GM18873 (cell line): ENCODE results near the gene CRISP3.

Source experiments
- ATAC-seq: cut with Tn5 transposase; IDR thresholded peaks from one replicate; pipeline ENCODE4 v1.9.1; 2021; ENCODE audit warnings: mild to moderate bottlenecking, moderate library complexity, moderate number of reproducible peaks; ENCODE audit not compliant: unreplicated experiment, low FRiP score

Gene CRISP3

DNA sequence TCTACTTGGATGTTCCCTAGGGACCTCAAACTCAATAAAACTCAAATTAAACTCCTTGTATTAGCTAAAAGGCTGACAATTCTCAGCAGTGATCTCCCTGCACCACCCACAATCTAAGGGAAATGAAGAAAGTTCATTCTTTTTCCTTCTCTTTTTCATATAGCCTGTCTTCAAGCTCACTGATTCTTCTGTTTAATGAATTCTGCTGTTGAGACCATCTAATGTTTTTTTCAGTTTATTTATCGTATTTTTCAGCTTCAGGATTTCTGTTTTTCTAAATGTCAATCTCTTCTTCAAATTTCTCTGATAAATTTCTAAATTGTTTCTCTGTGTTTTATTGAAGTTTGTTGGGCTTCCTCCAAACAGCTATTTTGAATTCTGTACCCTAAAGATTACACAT, 50.7 kb downstream of the CRISP3 start:
- ATAC-seq: no peak

- no peak for ATAC-seq
These were observed 51.7 kb downstream of the CRISP3 start for GRCh38 chr6:49692534-49692933.
